BJ (cell line): ENCODE results near the gene NUF2. TPM values are rescaled to one million over a fixed set of nuclear protein-coding genes. Genes with fewer than 3 reads are reported as not detected.
A peak's percentile ranks its signal among the peaks of the same experiment; 100 is the strongest.
"Not testable (repeated sequence)": the region's sequence is repeated elsewhere in the genome, so short reads cannot be mapped to it uniquely, and the experiment has no call there.

Experiments used
- CTCF ChIA-PET: fragments of 350-600 bp; formaldehyde crosslinking; extraction: SDS; loops from one replicate; lab custom pipeline; 2021; ENCODE audit warnings: antibody characterized with exemption, inconsistent platforms; lab: Yijun Ruan, JAX
- POLR2A ChIA-PET: fragments of 300-600 bp; sonication (Branson Sonifier 250); formaldehyde crosslinking; extraction: SDS; loops from one replicate; lab custom pipeline; 2021; ENCODE audit warnings: antibody characterized with exemption; lab: Charles Lee
- DNase-seq: peaks from one replicate; pipeline ENCODE4 v3.0.0-alpha.2; 2011; ENCODE audit warnings: low read depth
- H3K27me3 ChIP-seq: 2 replicates; pipeline ENCODE4 v1.6.0; 2011; ENCODE audit warnings: low read length; ENCODE audit not compliant: control insufficient read depth, insufficient read depth
- H3K36me3 ChIP-seq: 2 replicates; pipeline ENCODE4 v1.5.1; 2011; ENCODE audit warnings: low read length; ENCODE audit not compliant: control insufficient read depth, insufficient read depth
- H3K4me3 ChIP-seq: 2 replicates; pipeline ENCODE4 v1.5.1; 2011; ENCODE audit warnings: low read depth, mild to moderate bottlenecking, control low read depth, low read length
- CTCF ChIP-seq: IDR thresholded peaks from 2 replicates; pipeline ENCODE4 v1.5.1; 2011; ENCODE audit warnings: low read depth, mild to moderate bottlenecking, control low read depth, inconsistent platforms, low read length, moderate library complexity; ENCODE audit not compliant: insufficient read depth
- polyA plus RNA-seq: library from polyadenylated mRNA; depleted of rRNA; stranded (reverse); fragments of >200 nt; gene quantifications from 2 replicates; pipeline ENCODE4 v1.2.3, GENCODE V29; 2011

Gene NUF2
- polyA plus RNA-seq, 1 experiment: 5.9 TPM

DNA sequence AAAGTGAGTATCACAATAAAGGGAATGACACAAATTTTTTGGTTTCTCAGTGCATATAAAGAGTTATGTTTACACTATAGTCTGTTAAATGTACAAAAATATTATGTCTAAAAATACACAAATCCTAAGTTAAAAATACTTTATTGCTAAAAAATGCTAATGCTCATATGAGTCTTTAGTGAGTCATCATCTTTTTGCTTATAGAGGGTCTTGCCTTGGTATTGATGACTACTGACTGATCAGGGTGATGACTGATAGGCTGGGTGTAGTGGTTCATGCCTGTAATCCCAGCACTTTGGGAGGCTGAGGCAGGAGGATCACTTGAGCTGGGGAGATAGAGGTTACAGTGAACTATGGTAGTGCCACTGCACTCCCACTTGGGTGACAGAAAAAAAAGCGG lies 12.9 kb upstream of the NUF2 start:
- POLR2A ChIA-PET: no interaction called here
- DNase-seq: no peak

GRCh38 chr1:163315773-163316374 lies 5.9 kb upstream of the NUF2 start:
- ChIA-PET POLR2A (no interaction called here), CTCF (interaction anchor here (0.8 to 4.9 kb wide), 30 partner anchors 8 to 482 kb away, joined by 3 to 55 read pairs (median 6); partner anchors contain the start of genes RGS4 and RGS5)
- Histone ChIP-seq H3K36me3 (no peaks in the 10 kb centered on the region; the same call in 1 of the 2 replicates), H3K27me3 (no peaks in the 10 kb centered on the region), H3K4me3 (no peak overlapping the region)
- peak; percentile 47; the same call in 1 of the 2 replicates for TF ChIP-seq CTCF
- no peak for DNase-seq

More for the DNA sequence above, 12.9 kb upstream of the NUF2 start:
- no peak overlapping the region for H3K4me3 ChIP-seq
- no peaks in the 10 kb centered on the region for H3K36me3 ChIP-seq
- no peaks in the 10 kb centered on the region for H3K27me3 ChIP-seq
- no peak for TF ChIP-seq CTCF
- CTCF ChIA-PET: no interaction called here

DNA sequence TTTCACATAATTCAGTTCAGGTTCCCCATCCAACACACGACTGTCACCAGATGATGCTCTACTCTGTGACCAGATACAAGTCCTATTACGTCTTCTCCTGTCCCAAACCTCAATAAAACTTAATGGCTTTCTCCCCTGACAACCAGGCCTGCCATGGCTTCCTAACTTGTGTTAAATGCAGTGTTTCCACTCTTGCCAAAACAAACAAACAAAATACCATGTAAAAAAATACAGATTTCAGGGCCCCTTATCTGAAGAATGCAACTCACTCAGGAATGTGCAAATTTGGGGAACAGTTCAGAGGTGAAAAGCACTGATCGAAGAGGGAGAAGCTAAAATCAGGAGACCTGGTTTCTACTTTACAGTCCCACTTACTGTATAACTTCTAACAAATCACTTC lies 863 bp upstream of the NUF2 start:
- TF ChIP-seq CTCF: no peak
- ChIA-PET CTCF (interaction anchor here (2.2 to 2.9 kb wide), 2 partner anchors 442 to 467 kb away, joined by 5 to 10 read pairs; no protein-coding TSS in a partner anchor), POLR2A (no interaction called here)
- Histone ChIP-seq H3K36me3 (no peaks in the 10 kb centered on the region; the same call in 1 of the 2 replicates), H3K27me3 (no peaks in the 10 kb centered on the region), H3K4me3 (peak overlapping the region; percentile 57)
- DNase-seq: no peak

DNA sequence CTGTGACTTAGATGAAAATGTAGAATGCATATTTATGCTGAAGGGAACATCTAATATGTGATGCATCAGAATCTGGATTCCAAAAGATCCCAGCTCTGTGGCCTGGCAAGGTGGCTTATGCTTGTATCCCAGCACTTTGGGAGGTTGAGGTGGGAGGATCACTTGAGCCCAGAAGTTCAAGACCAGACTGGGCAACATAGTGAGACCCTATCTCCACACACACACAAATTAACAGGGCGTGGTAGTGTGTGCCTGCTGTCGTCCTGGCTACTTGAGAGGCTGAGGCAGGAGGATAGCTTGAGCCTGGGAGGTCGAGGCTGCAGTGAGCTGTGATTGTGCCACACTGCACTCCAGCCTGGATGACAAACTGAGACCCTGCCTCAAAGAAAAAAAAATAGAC lies 1.6 kb downstream of the NUF2 start:
- not testable (repeated sequence) for H3K36me3 ChIP-seq, H3K27me3 ChIP-seq, DNase-seq, H3K4me3 ChIP-seq
- POLR2A ChIA-PET: interaction anchor here (0.6 kb wide), 1 partner anchor 450 kb away, joined by 3 read pairs; no protein-coding TSS in a partner anchor
- CTCF ChIA-PET: interaction anchor here (1.2 to 1.5 kb wide), 3 partner anchors 8 to 253 kb away, joined by 3 to 5 read pairs (median 4); no protein-coding TSS in a partner anchor

DNA sequence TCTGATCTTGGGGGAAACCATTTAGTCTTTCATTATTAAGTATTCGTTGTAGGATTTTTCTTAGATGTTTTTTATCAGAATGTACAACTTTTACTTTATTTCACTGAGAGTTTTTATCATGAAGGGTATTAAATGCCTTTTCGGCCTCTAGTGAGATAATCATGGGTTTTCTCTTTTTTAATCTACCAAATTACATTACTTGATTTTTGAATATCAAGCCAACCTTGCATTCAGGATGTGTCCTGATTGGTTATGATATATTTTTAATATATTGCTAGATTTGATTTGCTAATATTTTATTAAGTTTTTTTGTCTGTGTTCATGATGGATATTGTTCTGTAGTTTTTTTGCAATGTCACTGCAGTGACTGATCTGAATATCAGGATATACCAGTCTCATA lies 9.4 kb downstream of the NUF2 start:
- Histone ChIP-seq H3K4me3 (no peak overlapping the region), H3K36me3 (no peaks in the 10 kb centered on the region), H3K27me3 (no peaks in the 10 kb centered on the region)
- ChIA-PET CTCF (no interaction called here), POLR2A (no interaction called here)
- no peak for TF ChIP-seq CTCF
- no peak for DNase-seq
